GM21526 (cell line): ENCODE measurements around the gene TMEM61.
A peak's percentile ranks its signal among the peaks of the same experiment; 100 is the strongest.
"Not testable (repeated sequence)": the region's sequence is repeated elsewhere in the genome, so short reads cannot be mapped to it uniquely, and the experiment has no call there.

Source experiments
- ATAC-seq: cut with Tn5 transposase; IDR thresholded peaks from one replicate; pipeline ENCODE4 v1.9.1; 2021; ENCODE audit warnings: moderate library complexity; ENCODE audit not compliant: unreplicated experiment, low FRiP score

Gene TMEM61

GRCh38 chr1:54998677-54999076, 18.2 kb downstream of the TMEM61 start, which contains the start of gene BSND:
TSS of gene BSND (plus strand) at chr1:54998933. CDS start at chr1:54999187, 254 bp downstream.
- no peak for ATAC-seq

GRCh38 chr1:55000110-55001085, 20.0 kb downstream of the TMEM61 start:
- ATAC-seq: no peak

DNA sequence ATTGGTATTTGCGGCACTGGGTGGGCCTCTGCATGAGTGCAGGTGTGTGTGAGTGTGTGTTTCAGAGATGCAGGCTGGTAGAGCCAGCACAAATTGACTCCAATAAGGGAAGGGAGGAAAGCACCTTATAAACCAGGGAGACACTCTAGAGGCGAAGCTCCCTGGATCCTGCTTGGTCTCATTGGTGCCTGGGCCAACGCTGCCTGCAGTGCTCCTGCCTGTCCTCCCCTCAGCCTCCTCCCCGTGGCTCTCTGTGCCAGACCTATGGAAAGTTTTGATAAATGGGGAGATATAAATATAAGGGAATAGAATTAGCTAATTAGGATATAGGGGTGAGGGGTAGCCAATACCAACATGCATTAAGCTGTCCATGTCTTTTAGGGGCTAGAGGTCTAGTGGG, 20.9 kb downstream of the TMEM61 start:
- ATAC-seq: no peak

- no peak for ATAC-seq
Observed at GRCh38 chr1:55002686-55003085, 22.3 kb downstream of the TMEM61 start.

GRCh38 chr1:55005351-55006140, 25.1 kb downstream of the TMEM61 start:
- ATAC-seq: no peak

DNA sequence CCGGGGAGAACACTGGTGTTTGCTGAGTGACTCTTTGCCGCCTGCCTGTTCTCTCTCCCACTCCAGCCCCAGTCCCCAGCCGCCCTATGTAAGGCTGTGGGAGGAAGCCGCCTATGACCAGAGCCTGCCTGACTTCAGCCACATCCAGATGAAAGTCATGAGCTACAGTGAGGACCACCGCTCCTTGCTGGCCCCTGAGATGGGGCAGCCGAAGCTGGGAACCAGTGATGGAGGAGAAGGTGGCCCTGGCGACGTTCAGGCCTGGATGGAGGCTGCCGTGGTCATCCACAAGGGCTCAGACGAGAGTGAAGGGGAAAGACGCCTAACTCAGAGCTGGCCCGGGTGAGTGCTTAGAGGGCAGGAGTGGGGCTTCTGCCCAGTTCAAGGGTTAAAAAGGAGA, 26.5 kb downstream of the TMEM61 start:
- no peak for ATAC-seq

DNA sequence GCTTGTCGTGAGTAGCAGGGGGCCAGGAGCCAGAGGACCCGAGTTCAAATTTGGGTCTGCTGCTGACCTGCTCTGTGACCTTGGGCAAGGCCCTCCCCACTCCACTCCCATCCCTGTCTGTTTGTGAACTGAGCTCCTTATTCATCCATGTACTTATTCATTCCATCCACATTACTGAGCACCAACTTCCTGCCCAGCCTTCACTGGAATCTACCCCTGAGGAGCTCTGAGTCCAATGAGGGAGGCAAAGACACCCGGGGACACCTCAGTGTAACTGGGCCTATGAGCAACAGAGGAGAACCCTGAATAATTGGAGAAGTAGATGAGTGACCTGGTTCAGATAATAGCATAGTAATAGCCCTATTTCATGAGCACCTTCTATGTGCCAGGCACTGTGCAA, 27.2 kb downstream of the TMEM61 start:
- ATAC-seq: no peak

DNA sequence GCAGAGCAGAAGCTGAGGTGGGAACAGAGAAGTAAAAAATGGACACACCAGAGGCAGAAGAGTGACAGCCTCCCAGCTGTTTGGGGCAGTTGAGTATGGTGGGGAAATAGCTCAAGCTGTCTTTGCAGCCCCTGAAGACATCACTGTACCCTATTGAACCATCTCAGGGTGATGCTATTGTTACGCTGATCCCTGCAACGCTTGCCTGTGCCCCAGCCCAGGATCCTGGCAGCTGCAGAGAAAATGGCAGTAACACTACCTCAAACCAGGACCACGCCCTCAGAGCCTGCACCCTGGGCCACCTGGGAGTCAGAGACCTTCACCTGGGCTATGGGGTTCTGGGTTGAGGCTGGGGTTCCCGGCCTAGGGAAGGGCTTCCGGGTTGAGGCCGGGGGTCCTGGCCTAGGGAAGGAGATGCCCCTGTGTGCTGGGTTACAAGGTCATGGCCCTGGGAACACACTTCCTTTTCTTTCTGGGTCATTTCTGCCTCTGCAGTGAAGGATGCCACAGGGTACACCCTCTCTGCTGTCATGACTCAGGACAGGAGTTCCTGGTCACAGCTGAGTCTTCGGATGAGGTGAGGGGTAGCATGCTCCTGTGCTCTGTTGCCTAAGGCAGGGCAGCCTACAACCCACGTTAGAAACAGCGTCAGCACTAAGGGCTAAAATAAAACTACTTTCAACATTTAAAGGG, 29.9 kb downstream of the TMEM61 start:
- no peak for ATAC-seq

DNA sequence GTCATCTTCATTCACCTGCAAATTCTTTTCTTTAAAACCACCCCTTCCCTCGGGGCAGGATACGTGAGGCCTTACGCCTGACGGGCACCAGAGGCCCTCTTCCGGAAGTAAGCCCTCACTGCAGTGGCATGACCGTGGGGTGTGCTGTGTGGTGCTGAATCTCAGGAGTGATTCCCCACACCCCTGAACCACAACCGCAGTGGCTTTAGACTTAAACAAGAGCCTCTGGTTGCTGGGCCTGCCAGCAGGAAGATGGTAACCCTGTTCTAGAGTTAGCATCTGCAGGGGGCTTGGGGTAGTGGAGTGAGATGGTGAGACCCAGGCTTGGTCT, 30.4 kb downstream of the TMEM61 start:
- no peak for ATAC-seq

DNA sequence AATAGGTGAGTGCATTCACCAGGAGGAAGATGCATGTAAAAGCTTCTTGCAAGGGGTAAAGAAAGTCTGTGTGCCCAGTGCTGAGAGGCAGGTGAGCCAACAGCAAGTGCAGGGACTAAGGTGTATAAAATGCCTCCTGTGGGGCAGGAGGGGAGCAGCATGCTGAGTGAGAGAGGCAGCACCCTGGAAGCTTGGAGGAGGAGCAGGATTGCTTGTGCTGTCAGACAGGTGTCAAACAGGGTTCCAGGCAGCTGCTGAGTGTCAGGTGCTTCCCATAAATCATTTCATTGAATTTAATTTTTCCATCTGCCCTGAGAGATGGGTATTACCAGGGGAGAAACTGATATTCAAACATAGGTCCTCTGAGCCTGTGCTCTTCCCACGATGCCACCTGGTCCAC, 32.2 kb downstream of the TMEM61 start:
- ATAC-seq: no peak

DNA sequence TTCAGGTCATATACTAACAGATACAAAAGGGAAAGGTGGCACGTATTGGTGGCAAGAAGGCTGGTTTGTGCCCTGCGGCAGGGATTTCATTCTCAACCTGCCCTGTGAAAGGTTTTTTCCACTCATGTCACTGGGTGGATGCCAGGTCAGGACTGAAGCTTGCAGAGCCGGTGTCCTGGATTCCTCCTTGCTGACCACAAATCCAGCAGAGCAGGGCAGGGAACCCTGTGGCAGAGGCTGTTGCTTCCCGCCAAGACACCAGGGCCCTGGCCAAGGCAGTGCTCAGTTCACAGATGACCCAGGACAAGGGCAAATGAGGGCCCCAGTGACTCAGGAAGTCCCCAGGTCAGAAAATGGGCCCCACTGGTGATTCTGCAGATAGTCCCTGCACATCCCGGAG, 34.7 kb downstream of the TMEM61 start:
- no peak for ATAC-seq

GRCh38 chr1:55015731-55016620, 35.5 kb downstream of the TMEM61 start:
- ATAC-seq: no peak

GRCh38 chr1:55018395-55018794, 38.0 kb downstream of the TMEM61 start:
- ATAC-seq: no peak

DNA sequence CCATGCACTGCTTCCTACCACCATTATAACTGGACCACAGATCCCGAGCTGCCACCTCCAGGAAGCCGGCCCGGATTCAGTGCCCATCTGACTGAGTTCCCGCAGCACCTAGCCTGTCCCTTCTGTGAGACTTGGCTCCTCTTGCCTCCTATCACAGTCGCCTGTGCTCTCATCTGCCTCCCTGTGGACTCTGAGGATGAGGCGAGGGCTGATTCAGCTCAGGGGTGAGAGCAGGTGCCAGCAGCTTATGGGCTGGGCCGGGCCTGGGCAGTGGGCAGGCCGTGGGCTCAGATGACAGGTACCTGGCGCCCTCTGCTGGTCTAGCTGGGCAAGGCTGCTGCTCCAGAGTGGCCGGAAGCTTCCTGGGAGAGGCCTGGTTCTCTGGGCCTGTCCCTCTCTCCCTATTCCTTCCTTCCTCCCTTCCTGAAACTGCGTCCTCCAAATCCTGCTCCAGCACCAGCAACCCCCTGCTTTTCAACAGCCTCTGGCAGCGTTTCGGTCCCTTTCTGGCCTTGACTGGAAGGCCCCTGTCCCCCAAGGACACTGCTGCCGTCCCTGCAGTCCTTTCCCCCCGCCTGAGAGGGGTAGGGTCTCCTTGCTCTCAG, 41.6 kb downstream of the TMEM61 start:
- peak; percentile 77 for ATAC-seq

DNA sequence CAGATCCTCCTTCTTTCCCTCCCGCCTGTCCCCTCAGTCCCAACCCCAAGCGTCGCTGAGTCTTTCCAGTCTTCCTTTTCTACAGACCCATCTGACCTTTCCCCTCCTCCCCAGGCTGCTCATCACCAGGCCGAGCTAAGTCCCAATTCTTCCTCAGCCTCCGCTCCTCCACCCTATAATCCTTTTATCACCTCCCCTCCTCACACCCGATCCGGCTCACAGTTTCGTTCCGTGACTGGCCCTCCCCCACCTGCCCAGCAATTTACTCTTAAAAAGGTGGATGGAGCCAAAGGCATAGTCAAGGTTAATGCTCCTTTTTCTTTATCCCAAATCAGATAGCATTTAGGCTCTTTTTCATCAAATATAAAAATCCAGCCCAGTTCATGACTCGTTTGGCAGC, 43.7 kb downstream of the TMEM61 start:
- not testable (repeated sequence) for ATAC-seq

DNA sequence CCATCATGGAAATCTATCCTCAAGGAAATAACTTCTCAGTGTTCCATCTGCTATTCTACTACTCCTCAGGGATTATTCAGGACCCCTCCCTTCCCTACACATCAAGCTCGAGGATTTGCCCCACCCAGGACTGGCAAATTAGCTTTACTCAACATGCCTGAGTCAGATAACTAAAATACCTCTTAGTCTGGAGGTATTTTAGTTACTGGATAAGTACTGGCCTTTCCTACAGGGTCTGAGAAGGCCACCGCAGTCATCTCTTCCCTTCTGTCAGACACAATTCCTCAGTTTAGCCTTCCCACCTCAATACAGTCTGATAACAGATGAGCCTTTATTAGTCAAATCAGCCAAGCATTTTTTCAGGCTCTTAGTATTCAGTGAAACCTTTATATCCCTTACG, 46.3 kb downstream of the TMEM61 start:
- not testable (repeated sequence) for ATAC-seq

GRCh38 chr1:55031098-55031497, 50.7 kb downstream of the TMEM61 start:
- ATAC-seq: not testable (repeated sequence)

DNA sequence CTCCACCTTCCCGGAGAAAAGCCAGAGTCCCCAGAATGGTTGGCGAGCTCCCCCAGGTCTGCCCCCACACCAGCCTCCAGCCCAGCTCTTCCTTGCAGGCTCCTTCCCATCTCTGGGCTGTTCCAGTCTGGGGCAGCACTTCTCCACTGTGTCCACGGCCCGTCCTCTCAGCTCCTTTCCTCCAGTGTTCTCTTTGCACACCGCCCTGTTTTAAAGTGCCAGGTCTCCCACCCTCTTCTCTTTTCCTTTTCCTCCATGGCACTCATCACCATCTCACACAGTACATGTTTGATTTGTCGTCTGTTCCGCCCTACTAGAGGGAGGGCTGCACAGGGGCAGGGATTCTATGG, 52.8 kb downstream of the TMEM61 start:
- ATAC-seq: no peak

- no peak for ATAC-seq
Observed at GRCh38 chr1:55034476-55035133, 54.2 kb downstream of the TMEM61 start.
